Stimulated activated CD4-positive, alpha-beta T cell treated with anti-CD3 and anti-CD28 coated beads, Interleukin-1b, Interleukin-23, amount 100 ng/mL, for 4 hours (primary cell): ENCODE measurements around the gene DOCK2.

Experiments
- DNase-seq, 2 donors: peaks; one replicate each; pipeline ENCODE4 v3.0.0-alpha.2; 2020; ENCODE audit warnings: low read depth in 2 of 2

Gene DOCK2

GRCh38 chr5:169988206-169988605 is 351.1 kb downstream of the DOCK2 start:
- no peak for DNase-seq

GRCh38 chr5:169988947-169989346 is 351.9 kb downstream of the DOCK2 start:
- DNase-seq = no peak

GRCh38 chr5:169989365-169989764 is 352.3 kb downstream of the DOCK2 start:
- no peak for DNase-seq

GRCh38 chr5:169991115-169991869 is 354.2 kb downstream of the DOCK2 start:
- no peak for DNase-seq

GRCh38 chr5:169992789-169993484 is 355.9 kb downstream of the DOCK2 start:
- no peak for DNase-seq

DNA sequence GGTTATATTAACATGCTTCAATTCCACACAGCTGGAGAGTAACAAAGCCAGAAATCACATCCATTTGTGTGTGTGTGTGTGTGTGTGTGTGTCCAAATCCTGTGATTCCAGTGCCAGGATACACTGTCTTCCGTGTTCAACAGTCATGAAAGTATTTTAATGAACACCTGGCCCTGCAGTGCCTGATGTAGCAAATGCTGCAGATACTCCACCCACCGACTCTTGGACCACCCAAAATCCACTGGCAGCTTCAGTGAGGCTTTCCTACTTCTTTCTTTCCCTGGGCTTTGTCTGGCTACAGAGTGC is 356.4 kb downstream of the DOCK2 start:
- no peak for DNase-seq

GRCh38 chr5:169997798-169998197 is 360.7 kb downstream of the DOCK2 start:
- DNase-seq = no peak

- DNase-seq = no peak
These were observed 362.5 kb downstream of the DOCK2 start for GRCh38 chr5:169999621-170000020.

DNA sequence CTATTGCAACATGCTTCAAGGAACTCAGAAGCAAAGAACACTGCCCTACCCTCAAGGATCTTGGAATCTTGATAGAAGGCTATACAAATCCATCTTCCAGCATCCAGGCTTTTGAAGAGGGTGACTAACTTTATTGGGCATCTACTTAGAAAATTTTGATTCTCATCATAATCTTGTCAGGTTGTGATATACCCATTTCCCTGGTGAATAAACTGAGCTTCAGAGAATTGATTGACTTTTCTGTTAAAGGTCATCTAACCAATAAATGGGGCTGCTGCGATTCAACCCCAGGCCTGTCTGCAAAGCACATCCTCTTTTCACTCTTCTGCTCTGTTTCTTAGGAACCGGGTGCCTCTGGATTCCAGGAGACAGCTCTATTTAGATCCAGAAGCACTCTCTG is 363.1 kb downstream of the DOCK2 start:
- DNase-seq = no peak

- DNase-seq = no peak
These were observed 368.9 kb downstream of the DOCK2 start for GRCh38 chr5:170006021-170006420.

DNA sequence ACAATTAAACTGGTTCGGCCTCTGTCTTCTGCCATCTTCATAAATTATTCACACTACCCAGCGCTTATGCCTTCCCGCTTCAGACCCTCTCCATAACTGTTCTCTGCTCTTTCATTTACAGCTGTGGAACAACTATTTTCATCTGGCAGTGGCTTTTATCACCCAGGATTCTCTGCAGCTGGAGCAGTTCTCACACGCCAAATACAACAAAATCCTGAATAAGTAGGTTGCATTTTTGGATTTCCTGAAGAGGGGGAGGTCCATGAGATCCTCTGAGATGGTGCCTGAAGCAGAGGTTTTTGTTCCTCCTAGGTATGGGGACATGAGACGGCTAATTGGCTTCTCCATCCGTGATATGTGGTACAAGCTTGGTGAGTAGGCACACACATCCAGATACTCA is 371.3 kb downstream of the DOCK2 start:
- no peak for DNase-seq

- no peak for DNase-seq
These were observed 373.5 kb downstream of the DOCK2 start for GRCh38 chr5:170010595-170010994.

GRCh38 chr5:170011751-170012150 is 374.7 kb downstream of the DOCK2 start:
- DNase-seq = no peak

GRCh38 chr5:170012622-170013021 is 375.5 kb downstream of the DOCK2 start:
- no peak for DNase-seq

DNA sequence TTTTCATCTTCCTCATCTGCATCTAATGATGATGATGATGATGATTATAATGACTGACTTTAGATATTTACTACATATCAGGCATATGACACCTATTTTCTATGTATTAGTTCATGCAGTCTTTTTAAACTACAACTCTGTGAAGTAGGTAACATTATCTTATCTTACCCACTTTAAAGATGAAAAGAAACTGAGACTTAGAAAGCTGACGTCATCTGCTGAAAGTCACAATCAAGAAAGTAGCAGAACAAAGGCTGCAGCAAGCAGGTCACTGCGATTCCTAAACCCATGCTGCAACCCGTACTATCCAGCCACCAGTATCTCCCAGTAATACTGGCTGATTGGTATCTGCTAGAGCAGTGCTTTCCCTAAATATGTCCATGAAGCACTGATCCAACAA is 383.3 kb downstream of the DOCK2 start:
- no peak for DNase-seq

DNA sequence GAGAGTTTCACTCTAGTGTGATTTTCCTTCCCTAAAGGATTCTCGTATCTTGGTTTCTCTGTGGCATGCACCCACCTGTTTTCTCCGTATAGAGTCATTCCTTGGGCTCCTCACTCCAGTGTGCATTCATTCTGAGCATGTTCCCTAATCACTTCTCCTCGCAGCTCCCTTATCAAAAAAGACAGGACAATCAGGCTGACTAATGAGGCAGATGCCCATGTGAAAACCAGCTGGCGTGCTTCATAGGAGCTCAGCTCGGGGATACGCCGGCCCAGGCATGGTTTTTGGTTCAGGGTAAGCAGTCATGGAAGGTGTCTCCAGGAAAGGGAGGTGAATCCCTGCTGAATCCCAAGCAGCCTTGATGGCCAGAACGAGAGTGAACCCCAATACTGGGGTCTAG is 384.4 kb downstream of the DOCK2 start:
- DNase-seq = no peak

DNA sequence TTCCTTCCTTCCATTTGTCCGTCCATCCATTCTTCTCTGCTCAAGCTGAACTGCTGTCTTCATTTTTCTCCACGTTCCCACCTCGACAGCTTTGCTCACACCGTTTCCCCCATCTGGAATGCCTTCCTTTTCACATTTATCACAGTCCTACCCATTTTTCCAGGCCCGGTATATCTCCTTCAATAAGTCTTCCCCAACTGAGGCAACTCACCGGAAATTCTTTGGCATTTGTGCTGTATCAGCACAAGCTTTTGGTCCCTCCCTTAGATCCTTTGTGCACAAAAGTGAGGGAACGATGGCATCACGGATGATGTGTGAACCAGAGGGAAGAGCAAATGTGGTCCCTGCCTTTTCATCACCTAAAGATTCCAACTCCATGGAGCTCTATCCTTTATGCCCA is 388.8 kb downstream of the DOCK2 start:
- DNase-seq = no peak

DNA sequence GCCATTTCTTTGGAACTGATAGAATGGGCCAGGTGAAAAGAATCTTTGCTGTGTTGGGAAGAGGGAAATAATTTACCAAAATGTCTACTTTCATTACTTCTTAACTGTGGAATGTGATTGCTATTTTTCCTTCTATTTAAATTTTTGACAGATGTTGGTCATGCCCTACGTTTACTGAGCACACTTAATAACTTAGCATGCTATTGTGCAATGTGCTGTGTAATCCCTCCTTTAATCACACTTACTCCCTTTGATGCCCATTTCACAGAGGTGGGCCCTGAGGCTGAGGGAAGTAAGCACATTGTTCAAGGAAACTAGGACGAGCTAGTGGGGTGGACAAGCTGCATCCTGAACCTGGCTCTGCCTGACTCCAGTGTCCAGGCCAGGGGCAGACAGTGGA is 391.0 kb downstream of the DOCK2 start:
- DNase-seq = no peak

DNA sequence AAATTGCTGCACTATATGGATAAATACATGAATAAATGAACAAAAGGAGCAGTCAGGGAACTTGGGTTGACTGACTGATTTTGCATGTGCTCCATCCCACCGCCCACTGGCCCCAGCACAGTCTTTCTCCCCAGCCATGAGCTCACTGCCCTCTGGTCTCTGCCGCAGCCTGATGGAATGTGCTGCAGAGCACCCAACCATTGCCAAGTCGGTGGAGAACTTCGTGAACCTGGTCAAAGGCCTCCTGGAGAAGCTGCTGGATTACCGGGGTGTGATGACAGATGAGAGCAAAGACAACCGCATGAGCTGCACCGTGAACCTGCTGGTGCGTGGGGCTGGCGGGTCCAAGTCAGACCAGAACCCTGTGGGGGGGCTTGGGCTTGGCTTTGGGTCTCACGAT is 397.2 kb downstream of the DOCK2 start:
- DNase-seq = no peak

GRCh38 chr5:170038241-170038640 is 401.2 kb downstream of the DOCK2 start:
- DNase-seq = no peak

DNA sequence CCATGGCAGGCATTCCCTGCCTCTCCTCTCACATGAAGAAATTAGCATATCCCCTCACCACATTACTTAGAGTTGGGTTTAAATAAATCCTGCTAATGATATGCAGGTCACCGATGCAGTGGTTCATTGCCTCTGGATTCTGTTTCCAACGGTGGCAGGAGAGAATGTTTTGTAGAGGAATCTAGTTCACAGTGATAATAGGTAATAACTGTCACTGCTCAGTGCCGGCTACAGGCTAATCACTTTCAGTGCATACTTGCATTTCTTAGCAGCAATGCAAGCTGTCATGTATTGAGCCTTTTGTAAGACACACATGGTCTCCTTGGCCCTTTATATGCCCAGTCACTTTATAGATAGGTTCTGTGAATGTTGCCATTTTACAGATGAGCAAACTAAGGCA is 402.8 kb downstream of the DOCK2 start:
- no peak for DNase-seq

DNA sequence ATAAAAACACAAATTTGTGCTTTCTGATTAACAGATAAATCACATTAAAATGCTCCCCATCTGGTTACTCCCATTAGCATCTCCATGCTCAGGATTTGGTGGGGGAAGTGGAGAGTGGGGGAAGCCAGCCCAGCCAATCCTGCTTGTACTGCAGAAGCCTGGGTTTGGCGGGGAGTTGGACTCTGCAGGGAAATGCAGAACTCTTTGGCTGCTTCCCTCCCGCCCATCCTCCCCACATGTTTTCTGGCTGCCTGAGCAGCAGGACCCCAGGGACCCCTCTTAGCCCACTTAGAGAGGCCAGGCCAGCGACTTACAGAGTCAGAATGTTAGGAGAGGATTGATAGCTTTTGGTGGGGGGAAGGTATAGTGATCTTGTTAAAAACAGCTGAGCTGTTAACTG is 409.2 kb downstream of the DOCK2 start:
- DNase-seq = no peak

GRCh38 chr5:170049713-170050112 is 412.6 kb downstream of the DOCK2 start:
- no peak for DNase-seq

GRCh38 chr5:170053896-170054295 is 416.8 kb downstream of the DOCK2 start:
- no peak for DNase-seq
